GM21529 (cell line): ENCODE measurements around the gene ASB16.

Experiments used
- ATAC-seq: cut with Tn5 transposase; IDR thresholded peaks from one replicate; pipeline ENCODE4 v1.9.1; 2021; ENCODE audit not compliant: unreplicated experiment

ASB16 gene

GRCh38 chr17:44221862-44222111 lies 51.3 kb downstream of the ASB16 start:
- no peak for ATAC-seq

GRCh38 chr17:44222112-44222869 lies 51.8 kb downstream of the ASB16 start:
- no peak for ATAC-seq

GRCh38 chr17:44223541-44224071 lies 53.1 kb downstream of the ASB16 start:
- ATAC-seq: no peak
